HCT116 (cell line): Measurements from ENCODE around the gene ZC3H12D. TPM values are rescaled to one million over a fixed set of nuclear protein-coding genes. Genes with fewer than 3 reads are reported as not detected.
A peak's percentile ranks its signal among the peaks of the same experiment; 100 is the strongest.

Experiments used
- ATAC-seq: fragments of 200-7000 bp; cut with Tn5 transposase; 2 replicates; pipeline ENCODE4 v1.9.1; 2020; ENCODE audit warnings: mild to moderate bottlenecking, moderate library complexity
- BruUV-seq: library from RNA; stranded (reverse); fragments of 400-500 nt; replicated peaks from 2 replicates; lab custom pipeline; 2021; lab: Mats Ljungman, UMichigan
- CTCF ChIA-PET: fragments of 300-600 bp; sonication (Branson Sonifier 250); formaldehyde crosslinking; loops from one replicate; lab custom pipeline; 2021; ENCODE audit warnings: antibody characterized with exemption; lab: Charles Lee
- POLR2A ChIA-PET: fragments of 300-600, 350-600 bp; sonication (Branson Sonifier 250); formaldehyde crosslinking; loops from one replicate; lab custom pipeline; 2021; ENCODE audit warnings: antibody characterized with exemption; lab: Charles Lee
- RAD21 ChIA-PET, 2 experiments: fragments of 300-600 bp; sonication (Branson Sonifier 250); formaldehyde crosslinking; loops; one replicate each; lab custom pipeline; 2023; ENCODE audit warnings: low total read pairs in 2 of 2; ENCODE audit not compliant: uncharacterized antibody in 2 of 2, unreplicated experiment in 2 of 2, low non-redundant PET in 1 of 2; lab: Charles Lee
- DNase-seq: peaks from one replicate; pipeline ENCODE4 v3.0.0-alpha.2; 2010; ENCODE audit warnings: low read depth, low spot score
- H2AFZ ChIP-seq: fragments of 200-600 bp; shearing (Covaris generic), sonication (generic); 2 replicates; pipeline ENCODE4 v1.6.1; 2017; ENCODE audit warnings: low read depth, mixed run types, mixed read lengths, antibody characterized with exemption, low read length; ENCODE audit not compliant: poor library complexity, severe bottlenecking
- H3K27ac ChIP-seq: 2 replicates; pipeline ENCODE4 v1.5.1; 2012; ENCODE audit warnings: low read depth, low read length
- H3K27me3 ChIP-seq: fragments of 200-600 bp; sonication (generic); 2 replicates; pipeline ENCODE4 v1.6.1; 2016; ENCODE audit warnings: mixed run types, low read length, mixed read lengths; ENCODE audit not compliant: insufficient read depth
- H3K36me3 ChIP-seq, 2 experiments: fragments of 200-500 bp in 1 of 2; fragments of 200-600 bp in 1 of 2; sonication (Bioruptor generic) in 1 of 2; sonication (generic) in 1 of 2; 2 replicates each; pipeline versions ENCODE4 v1.5.1 to v1.6.1; 2014 to 2016; ENCODE audit warnings: low read length in 2 of 2, inconsistent platforms in 1 of 2, mixed read lengths in 1 of 2, mixed run types in 1 of 2; ENCODE audit not compliant: insufficient read depth in 2 of 2, control insufficient read depth in 1 of 2
- H3K4me1 ChIP-seq, 2 experiments: fragments of 200-600 bp in 1 of 2; sonication (generic) in 1 of 2; 2 replicates each; pipeline versions ENCODE4 v1.5.1 to v1.6.1; 2012 to 2017; ENCODE audit warnings: low read length in 2 of 2, inconsistent platforms in 1 of 2, mild to moderate bottlenecking in 1 of 2, mixed read lengths in 1 of 2, mixed run types in 1 of 2, moderate library complexity in 1 of 2; ENCODE audit not compliant: insufficient read depth in 2 of 2, control insufficient read depth in 1 of 2
- H3K4me2 ChIP-seq: fragments of 200-600 bp; sonication (generic); 2 replicates; pipeline ENCODE4 v1.6.1; 2017; ENCODE audit warnings: mixed run types, low read length, mixed read lengths
- H3K4me3 ChIP-seq, 2 experiments: fragments of 200-600 bp in 1 of 2; sonication (generic) in 1 of 2; replicated peaks in 1 of 2; 2 replicates each; pipeline ENCODE4 v1.5.1; 2011 to 2016; ENCODE audit warnings: low read length in 2 of 2, control low read depth in 1 of 2, low read depth in 1 of 2, mild to moderate bottlenecking in 1 of 2, mixed read lengths in 1 of 2, mixed run types in 1 of 2
- H3K79me2 ChIP-seq: fragments of 200-600 bp; sonication (generic); 2 replicates; pipeline ENCODE4 v1.6.1; 2017; ENCODE audit warnings: mild to moderate bottlenecking, mixed run types, low read length, moderate library complexity, mixed read lengths; ENCODE audit not compliant: insufficient read depth
- H3K9ac ChIP-seq: fragments of 200-600 bp; sonication (generic); 2 replicates; pipeline ENCODE4 v1.6.1; 2016; ENCODE audit warnings: low read length, mixed read lengths
- H3K9me2 ChIP-seq: fragments of 200-600 bp; sonication (generic), shearing (Covaris generic); 2 replicates; pipeline ENCODE4 v1.6.1; 2017; ENCODE audit warnings: mixed run types, mild to moderate bottlenecking, moderate library complexity; ENCODE audit not compliant: insufficient read depth
- H3K9me3 ChIP-seq, 2 experiments: fragments of 200-500 bp in 1 of 2; fragments of 200-600 bp in 1 of 2; sonication (Bioruptor generic) in 1 of 2; sonication (generic) in 1 of 2; 2 replicates each; pipeline ENCODE4 v1.6.1; 2014 to 2017; ENCODE audit warnings: low read length in 2 of 2, mixed read lengths in 2 of 2, inconsistent platforms in 1 of 2, low read depth in 1 of 2, mild to moderate bottlenecking in 1 of 2, mixed run types in 1 of 2, moderate library complexity in 1 of 2; ENCODE audit not compliant: control insufficient read depth in 1 of 2, insufficient read depth in 1 of 2
- H4K20me1 ChIP-seq: fragments of 200-600 bp; sonication (generic), shearing (Covaris generic); 2 replicates; pipeline ENCODE4 v1.6.1; 2017; ENCODE audit warnings: mixed run types, mild to moderate bottlenecking, moderate library complexity; ENCODE audit not compliant: insufficient read depth
- CEBPB ChIP-seq: IDR thresholded peaks from 2 replicates; pipeline ENCODE4 v1.6.1; 2012; ENCODE audit warnings: low read depth
- EGR1 ChIP-seq: IDR thresholded peaks from 2 replicates; pipeline ENCODE4 v1.6.1; 2012; ENCODE audit warnings: low read depth
- ELF1 ChIP-seq: IDR thresholded peaks from 2 replicates; pipeline ENCODE4 v1.6.1; 2012; ENCODE audit warnings: low read depth, borderline replicate concordance
- POLR2A ChIP-seq: IDR thresholded peaks from 2 replicates; pipeline ENCODE4 v1.7.0; 2011; ENCODE audit warnings: borderline replicate concordance; ENCODE audit not compliant: insufficient read depth, insufficient read length; ENCODE audit errors: extremely low read depth
- RAD21 ChIP-seq: IDR thresholded peaks from 2 replicates; pipeline ENCODE4 v1.6.1; 2012; ENCODE audit warnings: low read depth, mild to moderate bottlenecking
- SIN3A ChIP-seq: IDR thresholded peaks from 2 replicates; pipeline ENCODE4 v1.6.1; 2012; ENCODE audit warnings: low read depth
- SP1 ChIP-seq: IDR thresholded peaks from 2 replicates; pipeline ENCODE4 v1.6.1; 2012; ENCODE audit warnings: low read depth
- YY1 ChIP-seq: IDR thresholded peaks from 2 replicates; pipeline ENCODE4 v1.6.1; 2011; ENCODE audit warnings: low read length, low read depth, moderate library complexity, mild to moderate bottlenecking; ENCODE audit not compliant: insufficient replicate concordance; ENCODE audit errors: extremely low read depth
- ZFX ChIP-seq: fragments of 450-650 bp; IDR thresholded peaks from 2 replicates; pipeline ENCODE4 v1.6.1; 2017
- intact Hi-C: fragments of 100-400 bp; cut with micrococcal nuclease; formaldehyde crosslinking; loops from 2 replicates; pipeline ENCODE4 v1.10.0; 2022
- total RNA-seq: library from RNA; stranded (reverse); gene quantifications from one replicate; pipeline ENCODE4 v1.2.1, GENCODE V29; 2021; ENCODE audit not compliant: unreplicated experiment
- TF ChIP-seq, protein P1 (sequence below), 3 experiments: fragments of 200-600 bp in 1 of 3; sonication (generic) in 1 of 3; IDR thresholded peaks in 2 of 3; conservative IDR thresholded peaks in 1 of 3; 2 replicates each; pipeline ENCODE4 v1.5.1; 2012 to 2017; ENCODE audit warnings: low read depth in 2 of 3, low read length in 2 of 3, antibody characterized with exemption in 1 of 3, borderline replicate concordance in 1 of 3, control low read depth in 1 of 3, mild to moderate bottlenecking in 1 of 3, mixed read lengths in 1 of 3, mixed run types in 1 of 3, moderate library complexity in 1 of 3; ENCODE audit not compliant: insufficient read depth in 1 of 3

The ZC3H12D gene
- total RNA-seq, 1 experiment from 2014 or later = 0.30 TPM

DNA sequence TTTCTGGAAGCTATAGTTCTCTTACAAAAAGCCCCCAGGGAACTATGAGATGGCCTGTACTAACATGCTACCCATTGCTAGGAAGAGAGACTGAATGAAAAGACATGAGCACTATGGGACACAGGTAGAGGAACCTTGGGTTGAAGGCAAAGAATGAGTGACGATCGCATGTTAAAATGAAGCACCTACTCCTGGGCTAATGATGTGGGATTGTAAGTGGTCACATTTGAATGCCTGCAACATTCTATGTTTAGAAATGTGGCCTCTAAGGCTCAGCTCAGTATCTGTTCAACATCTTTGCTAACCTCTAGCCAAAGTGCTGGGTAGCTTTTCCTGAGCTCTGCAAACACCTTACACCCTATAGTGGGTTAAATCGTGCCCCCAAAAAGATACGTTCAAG is 5.2 kb upstream of the ZC3H12D start:
- ChIA-PET POLR2A (no interaction called here), CTCF (no interaction called here), RAD21 (interaction anchor here in 1 of 2 experiments (0.6 kb wide), 1 partner anchor 73 kb away, joined by 3 read pairs; no protein-coding TSS in a partner anchor)
- Histone ChIP-seq H2AFZ (no peak overlapping the region), H3K27ac (no peak overlapping the region), H3K36me3 (no peaks in the 10 kb centered on the region), H3K9me2 (no peaks in the 10 kb centered on the region), H3K4me3 (no peak overlapping the region), H3K9ac (no peak overlapping the region), H3K27me3 (no peaks in the 10 kb centered on the region), H3K79me2 (no peaks in the 10 kb centered on the region), H3K4me1 (peaks cover 6 to 8% of the 10 kb centered on the region in 2 experiments; a peak in 3 of 4 replicates), H4K20me1 (no peaks in the 10 kb centered on the region), H3K9me3 (no peaks in the 10 kb centered on the region), H3K4me2 (no peak overlapping the region)
- ATAC-seq (no peak), DNase-seq (no peak)
- BruUV-seq = no TSS peak
- TF ChIP-seq ELF1 = no peak
- TF ChIP-seq, protein P1, sequence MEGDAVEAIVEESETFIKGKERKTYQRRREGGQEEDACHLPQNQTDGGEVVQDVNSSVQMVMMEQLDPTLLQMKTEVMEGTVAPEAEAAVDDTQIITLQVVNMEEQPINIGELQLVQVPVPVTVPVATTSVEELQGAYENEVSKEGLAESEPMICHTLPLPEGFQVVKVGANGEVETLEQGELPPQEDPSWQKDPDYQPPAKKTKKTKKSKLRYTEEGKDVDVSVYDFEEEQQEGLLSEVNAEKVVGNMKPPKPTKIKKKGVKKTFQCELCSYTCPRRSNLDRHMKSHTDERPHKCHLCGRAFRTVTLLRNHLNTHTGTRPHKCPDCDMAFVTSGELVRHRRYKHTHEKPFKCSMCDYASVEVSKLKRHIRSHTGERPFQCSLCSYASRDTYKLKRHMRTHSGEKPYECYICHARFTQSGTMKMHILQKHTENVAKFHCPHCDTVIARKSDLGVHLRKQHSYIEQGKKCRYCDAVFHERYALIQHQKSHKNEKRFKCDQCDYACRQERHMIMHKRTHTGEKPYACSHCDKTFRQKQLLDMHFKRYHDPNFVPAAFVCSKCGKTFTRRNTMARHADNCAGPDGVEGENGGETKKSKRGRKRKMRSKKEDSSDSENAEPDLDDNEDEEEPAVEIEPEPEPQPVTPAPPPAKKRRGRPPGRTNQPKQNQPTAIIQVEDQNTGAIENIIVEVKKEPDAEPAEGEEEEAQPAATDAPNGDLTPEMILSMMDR (IDR thresholded peaks at IDR 0.05 in 2 of 3, conservative IDR thresholded peaks at IDR 0.05 in 1 of 3; ENCODE audit: borderline replicate concordance in 1 of 3, insufficient read depth in 1 of 3, low read depth in 2 of 3, low read length in 2 of 3) = no peak
- no peak for TF ChIP-seq SIN3A
- TF ChIP-seq CEBPB = no peak
- no peak for TF ChIP-seq EGR1
- no peak for TF ChIP-seq ZFX
- no peak for TF ChIP-seq RAD21
- TF ChIP-seq POLR2A = no peak
- intact Hi-C loops = no loop called here

DNA sequence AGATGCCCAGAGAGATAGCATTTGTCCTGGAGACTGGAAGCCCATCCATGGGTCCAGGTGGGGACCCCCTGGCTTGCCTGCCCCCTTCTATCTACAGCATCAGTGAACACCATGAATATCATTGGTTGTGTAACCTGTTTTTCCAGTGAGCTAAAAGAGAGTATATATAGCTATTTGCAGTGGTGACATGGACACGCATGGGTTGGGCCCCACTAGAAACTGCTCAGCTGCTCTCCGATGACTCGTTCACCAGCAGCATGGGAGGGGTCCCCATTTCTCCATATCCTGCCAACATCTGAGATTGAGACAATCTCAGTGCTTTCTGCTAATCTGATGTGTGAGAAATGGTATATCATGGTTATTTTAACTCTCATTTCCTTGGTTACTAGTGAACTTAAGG is 4.0 kb upstream of the ZC3H12D start:
- 0 out of 2 replicates have a peak, but pooled peaks have one; percentile 12 for TF ChIP-seq SP1
- no peak for TF ChIP-seq YY1
- Histone ChIP-seq H3K9me3 (no peaks in the 10 kb centered on the region), H3K27ac (no peak overlapping the region), H3K9me2 (no peaks in the 10 kb centered on the region), H3K36me3 (no peaks in the 10 kb centered on the region), H2AFZ (no peak overlapping the region), H4K20me1 (no peaks in the 10 kb centered on the region), H3K4me3 (no peak overlapping the region), H3K4me2 (no peak overlapping the region), H3K9ac (no peak overlapping the region), H3K27me3 (no peaks in the 10 kb centered on the region), H3K79me2 (no peaks in the 10 kb centered on the region), H3K4me1 (peaks cover 13 to 18% of the 10 kb centered on the region in 2 experiments; a peak in 3 of 4 replicates)
- intact Hi-C loops = no loop called here
- POLR2A ChIA-PET = no interaction called here
- RAD21 ChIA-PET = no interaction called here
- ATAC-seq = no peak
- CTCF ChIA-PET = no interaction called here
- no TSS peak for BruUV-seq
- DNase-seq = no peak
